ENCODE data around the gene HOXA10.

HOXA10 gene

GRCh38 chr7:27204851-27205322, 30.8 kb upstream of the HOXA10 start:
- Histone ChIP-seq H3K27ac (ENCODE audit: low read length) (no peak overlapping the region), H3K9me3 (ENCODE audit: insufficient read depth, low read length) (no peaks in the 10 kb centered on the region), H3K79me2 (ENCODE audit: low read length) (no peaks in the 10 kb centered on the region), H4K20me1 (ENCODE audit: insufficient read depth, low read length) (no peaks in the 10 kb centered on the region), H3K4me2 (ENCODE audit: low read length) (no peak overlapping the region), H3K27me3 (ENCODE audit: low read depth, low read length) (no peaks in the 10 kb centered on the region), H3K4me1 (ENCODE audit: low read length) (peaks cover 14% of the 10 kb centered on the region), H3K4me3 (ENCODE audit: low read length) (no peak overlapping the region), H3K9ac (ENCODE audit: low read length) (no peak overlapping the region), H3K36me3 (replicated peaks; ENCODE audit: low read depth, low read length) (no peaks in the 10 kb centered on the region), H2AFZ (ENCODE audit: low read depth, low read length) (no peak overlapping the region)
- TF ChIP-seq CTCF (IDR thresholded peaks at IDR 0.05; ENCODE audit: low read depth, low read length) (no peak), EZH2phosphoT487 (IDR thresholded peaks at IDR 0.05; ENCODE audit: low read depth) (no peak)

GRCh38 chr7:27203964-27204594, 30.0 kb upstream of the HOXA10 start:
- H3K9me3 ChIP-seq (ENCODE audit: insufficient read depth, low read length) = no peaks in the 10 kb centered on the region
- H3K79me2 ChIP-seq (ENCODE audit: low read length) = no peaks in the 10 kb centered on the region
- no peak overlapping the region for H2AFZ ChIP-seq (ENCODE audit: low read depth, low read length)
- no peak overlapping the region for H3K4me3 ChIP-seq (ENCODE audit: low read length)
- H3K4me1 ChIP-seq (ENCODE audit: low read length) = peaks cover 14% of the 10 kb centered on the region
- H4K20me1 ChIP-seq (ENCODE audit: insufficient read depth, low read length) = no peaks in the 10 kb centered on the region
- TF ChIP-seq EZH2phosphoT487 (IDR thresholded peaks at IDR 0.05; ENCODE audit: low read depth) (no peak), CTCF (IDR thresholded peaks at IDR 0.05; ENCODE audit: low read depth, low read length) (no peak)
- H3K4me2 ChIP-seq (ENCODE audit: low read length) = no peak overlapping the region
- no peaks in the 10 kb centered on the region for H3K36me3 ChIP-seq (replicated peaks; ENCODE audit: low read depth, low read length)
- H3K27me3 ChIP-seq (ENCODE audit: low read depth, low read length) = no peaks in the 10 kb centered on the region
- H3K27ac ChIP-seq (ENCODE audit: low read length) = no peak overlapping the region
- no peak overlapping the region for H3K9ac ChIP-seq (ENCODE audit: low read length)

GRCh38 chr7:27203365-27203953, 29.3 kb upstream of the HOXA10 start:
- H3K9me3 ChIP-seq (ENCODE audit: insufficient read depth, low read length) = no peaks in the 10 kb centered on the region
- no peaks in the 10 kb centered on the region for H4K20me1 ChIP-seq (ENCODE audit: insufficient read depth, low read length)
- no peaks in the 10 kb centered on the region for H3K27me3 ChIP-seq (ENCODE audit: low read depth, low read length)
- H3K4me1 ChIP-seq (ENCODE audit: low read length) = peaks cover 14% of the 10 kb centered on the region
- no peak overlapping the region for H2AFZ ChIP-seq (ENCODE audit: low read depth, low read length)
- no peaks in the 10 kb centered on the region for H3K36me3 ChIP-seq (replicated peaks; ENCODE audit: low read depth, low read length)
- no peak overlapping the region for H3K4me2 ChIP-seq (ENCODE audit: low read length)
- H3K4me3 ChIP-seq (ENCODE audit: low read length) = no peak overlapping the region
- H3K9ac ChIP-seq (ENCODE audit: low read length) = no peak overlapping the region
- no peaks in the 10 kb centered on the region for H3K79me2 ChIP-seq (ENCODE audit: low read length)
- TF ChIP-seq CTCF (IDR thresholded peaks at IDR 0.05; ENCODE audit: low read depth, low read length) (no peak), EZH2phosphoT487 (IDR thresholded peaks at IDR 0.05; ENCODE audit: low read depth) (no peak)
- H3K27ac ChIP-seq (ENCODE audit: low read length) = no peak overlapping the region

- Histone ChIP-seq H3K9me3 (ENCODE audit: insufficient read depth, low read length) (no peaks in the 10 kb centered on the region), H4K20me1 (ENCODE audit: insufficient read depth, low read length) (no peaks in the 10 kb centered on the region), H3K4me1 (ENCODE audit: low read length) (peaks cover 14% of the 10 kb centered on the region), H3K36me3 (replicated peaks; ENCODE audit: low read depth, low read length) (no peaks in the 10 kb centered on the region), H3K27me3 (ENCODE audit: low read depth, low read length) (no peaks in the 10 kb centered on the region), H3K27ac (ENCODE audit: low read length) (no peak overlapping the region), H3K9ac (ENCODE audit: low read length) (no peak overlapping the region), H3K4me3 (ENCODE audit: low read length) (no peak overlapping the region), H2AFZ (ENCODE audit: low read depth, low read length) (no peak overlapping the region), H3K79me2 (ENCODE audit: low read length) (no peaks in the 10 kb centered on the region), H3K4me2 (ENCODE audit: low read length) (no peak overlapping the region)
- TF ChIP-seq EZH2phosphoT487 (IDR thresholded peaks at IDR 0.05; ENCODE audit: low read depth) (no peak), CTCF (IDR thresholded peaks at IDR 0.05; ENCODE audit: low read depth, low read length) (no peak)
These were observed 28.7 kb upstream of the HOXA10 start for GRCh38 chr7:27202862-27203134.
